ES-I3 (cell line): ENCODE data around the gene RABGEF1.
"Not testable (repeated sequence)": the region's sequence is repeated elsewhere in the genome, so short reads cannot be mapped to it uniquely, and the experiment has no call there.

Experiments
- H3K36me3 ChIP-seq: 2 replicates; pipeline ENCODE4 v1.6.1; 2013; ENCODE audit warnings: mild to moderate bottlenecking, low read length, control low read depth, moderate library complexity; ENCODE audit not compliant: insufficient read depth
- H3K4me1 ChIP-seq: 2 replicates; pipeline ENCODE4 v1.6.1; 2013; ENCODE audit warnings: mild to moderate bottlenecking, control low read depth, low read length; ENCODE audit not compliant: insufficient read depth
- H3K9ac ChIP-seq: 2 replicates; pipeline ENCODE4 v1.6.1; 2013; ENCODE audit warnings: low read depth, mild to moderate bottlenecking, low read length, moderate library complexity
- H3K9me3 ChIP-seq: 2 replicates; pipeline ENCODE4 v1.6.1; 2013; ENCODE audit warnings: mild to moderate bottlenecking, low read length, moderate library complexity; ENCODE audit not compliant: control insufficient read depth, insufficient read depth

RABGEF1 gene

GRCh38 chr7:66782875-66783274, 42.3 kb downstream of the RABGEF1 start:
- H3K9me3 ChIP-seq, H3K4me1 ChIP-seq, H3K36me3 ChIP-seq, H3K9ac ChIP-seq: not testable (repeated sequence)

GRCh38 chr7:66783887-66784595, 43.5 kb downstream of the RABGEF1 start:
- H3K36me3 ChIP-seq = not testable (repeated sequence)

GRCh38 chr7:66790196-66790595, 49.7 kb downstream of the RABGEF1 start:
- H3K4me1 ChIP-seq = no peaks in the 10 kb centered on the region
- H3K9ac ChIP-seq = no peak overlapping the region
- peaks cover 8% of the 10 kb centered on the region; the same call in 1 of the 2 replicates for H3K36me3 ChIP-seq
- no peaks in the 10 kb centered on the region for H3K9me3 ChIP-seq

More at GRCh38 chr7:66783887-66784595, 43.5 kb downstream of the RABGEF1 start:
- not testable (repeated sequence) for H3K4me1 ChIP-seq, H3K9ac ChIP-seq, H3K9me3 ChIP-seq

- Histone ChIP-seq H3K9me3 (no peaks in the 10 kb centered on the region), H3K9ac (no peak overlapping the region), H3K4me1 (no peaks in the 10 kb centered on the region), H3K36me3 (peaks cover 8% of the 10 kb centered on the region; the same call in 1 of the 2 replicates)
These were observed 50.2 kb downstream of the RABGEF1 start for GRCh38 chr7:66790725-66791124.

- Histone ChIP-seq H3K36me3 (peaks cover 11% of the 10 kb centered on the region), H3K4me1 (no peaks in the 10 kb centered on the region), H3K9ac (no peak overlapping the region), H3K9me3 (no peaks in the 10 kb centered on the region)
These were observed 60.1 kb downstream of the RABGEF1 start for GRCh38 chr7:66800591-66800990.

GRCh38 chr7:66804001-66804400, 63.5 kb downstream of the RABGEF1 start:
- Histone ChIP-seq H3K9me3 (no peaks in the 10 kb centered on the region), H3K36me3 (peaks cover 13% of the 10 kb centered on the region), H3K4me1 (no peaks in the 10 kb centered on the region), H3K9ac (no peak overlapping the region)

GRCh38 chr7:66807736-66808135, 67.2 kb downstream of the RABGEF1 start:
- no peaks in the 10 kb centered on the region for H3K4me1 ChIP-seq
- H3K36me3 ChIP-seq = peaks cover 16% of the 10 kb centered on the region
- H3K9ac ChIP-seq = no peak overlapping the region
- H3K9me3 ChIP-seq = no peaks in the 10 kb centered on the region

- Histone ChIP-seq H3K36me3 (peaks cover 16% of the 10 kb centered on the region), H3K9ac (no peak overlapping the region), H3K4me1 (no peaks in the 10 kb centered on the region), H3K9me3 (no peaks in the 10 kb centered on the region)
These were observed 70.2 kb downstream of the RABGEF1 start for GRCh38 chr7:66810716-66811115.

- not testable (repeated sequence) for H3K36me3 ChIP-seq, H3K4me1 ChIP-seq, H3K9me3 ChIP-seq, H3K9ac ChIP-seq
These were observed 74.8 kb downstream of the RABGEF1 start for GRCh38 chr7:66815186-66815875.

- Histone ChIP-seq H3K4me1 (no peaks in the 10 kb centered on the region), H3K9me3 (no peaks in the 10 kb centered on the region), H3K9ac (no peak overlapping the region), H3K36me3 (peaks cover under 1% of the 10 kb centered on the region; the same call in 1 of the 2 replicates)
These were observed 75.4 kb downstream of the RABGEF1 start for GRCh38 chr7:66815951-66816350.

GRCh38 chr7:66816658-66817057, 76.1 kb downstream of the RABGEF1 start:
- H3K4me1 ChIP-seq = not testable (repeated sequence)

GRCh38 chr7:66817208-66817795, 76.8 kb downstream of the RABGEF1 start:
- not testable (repeated sequence) for H3K36me3 ChIP-seq

More at GRCh38 chr7:66816658-66817057, 76.1 kb downstream of the RABGEF1 start:
- not testable (repeated sequence) for H3K9me3 ChIP-seq, H3K9ac ChIP-seq, H3K36me3 ChIP-seq

GRCh38 chr7:66817956-66818355, 77.4 kb downstream of the RABGEF1 start:
- H3K36me3 ChIP-seq, H3K4me1 ChIP-seq, H3K9me3 ChIP-seq, H3K9ac ChIP-seq: not testable (repeated sequence)

More at GRCh38 chr7:66817208-66817795, 76.8 kb downstream of the RABGEF1 start:
- not testable (repeated sequence) for H3K9ac ChIP-seq, H3K4me1 ChIP-seq, H3K9me3 ChIP-seq

- Histone ChIP-seq H3K36me3 (no peaks in the 10 kb centered on the region), H3K4me1 (no peaks in the 10 kb centered on the region), H3K9me3 (0 out of 2 replicates have a peak, but pooled peaks cover 2% of the 10 kb centered on the region), H3K9ac (no peak overlapping the region)
These were observed 83.5 kb downstream of the RABGEF1 start for GRCh38 chr7:66824041-66824440.

- H3K9me3 ChIP-seq, H3K9ac ChIP-seq, H3K36me3 ChIP-seq, H3K4me1 ChIP-seq: not testable (repeated sequence)
These were observed 85.0 kb downstream of the RABGEF1 start for GRCh38 chr7:66825538-66825937.
